H1 (cell line): ENCODE results near the gene PANX1.

Experiments
- CHD2 ChIP-seq: IDR thresholded peaks from 2 replicates; pipeline ENCODE4 v1.6.1; 2012; ENCODE audit warnings: low read length, improper control_type of control experiment
- EP300 ChIP-seq, 2 experiments: IDR thresholded peaks; 1 replicate in 1 of 2; 2 replicates in 1 of 2; pipeline ENCODE4 v1.6.1; 2011 to 2012; ENCODE audit warnings: low read depth in 2 of 2, low read length in 2 of 2, mild to moderate bottlenecking in 2 of 2, borderline replicate concordance in 1 of 2, inconsistent platforms in 1 of 2, moderate library complexity in 1 of 2
- EZH2 ChIP-seq: fragments of 200-600 bp; sonication (generic); IDR thresholded peaks from 2 replicates; pipeline ENCODE4 v1.7.1; 2012; ENCODE audit warnings: low read depth, mild to moderate bottlenecking, moderate library complexity, low read length, inconsistent platforms; ENCODE audit not compliant: severe bottlenecking
- HDAC6 ChIP-seq: IDR thresholded peaks from one replicate; pipeline ENCODE4 v1.7.1; 2012; ENCODE audit warnings: low read depth, mild to moderate bottlenecking, inconsistent platforms, low read length, moderate library complexity
- JUND ChIP-seq: IDR thresholded peaks from 2 replicates; pipeline ENCODE4 v1.6.1; 2011; ENCODE audit warnings: mild to moderate bottlenecking, improper control_type of control experiment, low read length
- KDM4A ChIP-seq: IDR thresholded peaks from one replicate; pipeline ENCODE4 v1.7.1; 2012; ENCODE audit warnings: low read depth, mild to moderate bottlenecking, moderate library complexity, low read length, inconsistent platforms; ENCODE audit not compliant: severe bottlenecking
- NRF1 ChIP-seq: IDR thresholded peaks from 2 replicates; pipeline ENCODE4 v1.6.1; 2011; ENCODE audit warnings: mild to moderate bottlenecking, low read depth, low read length, improper control_type of control experiment
- POLR2A ChIP-seq, 2 experiments: IDR thresholded peaks; 1 replicate in 1 of 2; 2 replicates in 1 of 2; pipeline ENCODE4 v1.6.1; 2011; ENCODE audit warnings: low read depth in 2 of 2, low read length in 2 of 2, mild to moderate bottlenecking in 2 of 2; ENCODE audit errors: control extremely low read depth in 1 of 2
- POLR2AphosphoS5 ChIP-seq: IDR thresholded peaks from 2 replicates; pipeline ENCODE4 v1.6.1; 2011; ENCODE audit warnings: low read depth, low read length
- RFX5 ChIP-seq: IDR thresholded peaks from 2 replicates; pipeline ENCODE4 v1.6.1; 2011; ENCODE audit warnings: low read depth, low read length, improper control_type of control experiment, borderline replicate concordance
- YY1 ChIP-seq: IDR thresholded peaks from 2 replicates; pipeline ENCODE4 v1.6.1; 2011; ENCODE audit warnings: low read depth, mild to moderate bottlenecking, low read length
- TF ChIP-seq, protein P1 (sequence below), 3 experiments: IDR thresholded peaks; 1 replicate in 2 of 3; 2 replicates in 1 of 3; pipeline versions ENCODE4 v1.5.1 to v1.6.1; 2011; ENCODE audit warnings: low read length in 3 of 3, mild to moderate bottlenecking in 3 of 3, inconsistent platforms in 2 of 3, low read depth in 1 of 3, moderate library complexity in 1 of 3; ENCODE audit not compliant: insufficient read depth in 1 of 3; ENCODE audit errors: control extremely low read depth in 1 of 3
- TF ChIP-seq, protein P2 (sequence below): IDR thresholded peaks from 2 replicates; pipeline ENCODE4 v1.6.1; 2012; ENCODE audit warnings: inconsistent platforms

DNA sequence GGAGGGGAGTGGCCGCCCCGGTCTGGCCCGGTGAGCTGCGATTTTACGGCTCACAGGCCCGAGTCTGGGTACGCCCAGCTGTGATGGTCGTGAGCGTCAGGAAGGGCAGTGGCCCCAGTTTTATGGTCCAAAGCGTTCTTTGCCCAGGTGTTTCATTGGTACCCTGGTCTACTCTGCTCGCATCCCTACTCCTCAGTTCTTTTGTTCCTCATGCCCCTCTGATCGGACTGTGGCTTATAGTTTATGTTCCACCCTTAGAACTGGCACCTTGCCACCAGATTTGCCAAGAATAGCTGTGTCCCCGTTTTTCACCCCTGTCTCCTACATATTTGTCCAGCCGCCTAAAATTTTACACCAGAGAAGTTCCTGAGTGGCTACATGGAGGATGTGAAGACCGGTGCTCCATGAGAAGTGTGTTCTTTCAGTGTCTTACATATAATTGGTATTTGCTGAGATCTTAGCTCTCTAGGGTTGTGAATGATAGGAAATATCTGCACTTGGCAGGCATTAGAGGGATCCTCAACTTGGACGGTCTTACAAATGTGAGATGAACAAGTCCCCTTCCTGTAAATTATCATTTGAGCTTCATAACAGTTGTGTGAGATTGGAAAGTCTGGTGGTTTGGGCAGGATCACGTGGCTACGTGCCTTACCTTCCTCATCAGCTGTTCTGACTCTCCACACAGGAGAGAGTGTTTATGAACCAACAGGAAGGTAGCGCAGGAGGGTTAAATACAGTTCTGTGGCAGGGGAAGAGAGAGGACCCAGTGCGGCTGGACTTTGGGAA is 1.1 kb downstream of the PANX1 start:
- TF ChIP-seq HDAC6: no peak
- TF ChIP-seq, protein P1, sequence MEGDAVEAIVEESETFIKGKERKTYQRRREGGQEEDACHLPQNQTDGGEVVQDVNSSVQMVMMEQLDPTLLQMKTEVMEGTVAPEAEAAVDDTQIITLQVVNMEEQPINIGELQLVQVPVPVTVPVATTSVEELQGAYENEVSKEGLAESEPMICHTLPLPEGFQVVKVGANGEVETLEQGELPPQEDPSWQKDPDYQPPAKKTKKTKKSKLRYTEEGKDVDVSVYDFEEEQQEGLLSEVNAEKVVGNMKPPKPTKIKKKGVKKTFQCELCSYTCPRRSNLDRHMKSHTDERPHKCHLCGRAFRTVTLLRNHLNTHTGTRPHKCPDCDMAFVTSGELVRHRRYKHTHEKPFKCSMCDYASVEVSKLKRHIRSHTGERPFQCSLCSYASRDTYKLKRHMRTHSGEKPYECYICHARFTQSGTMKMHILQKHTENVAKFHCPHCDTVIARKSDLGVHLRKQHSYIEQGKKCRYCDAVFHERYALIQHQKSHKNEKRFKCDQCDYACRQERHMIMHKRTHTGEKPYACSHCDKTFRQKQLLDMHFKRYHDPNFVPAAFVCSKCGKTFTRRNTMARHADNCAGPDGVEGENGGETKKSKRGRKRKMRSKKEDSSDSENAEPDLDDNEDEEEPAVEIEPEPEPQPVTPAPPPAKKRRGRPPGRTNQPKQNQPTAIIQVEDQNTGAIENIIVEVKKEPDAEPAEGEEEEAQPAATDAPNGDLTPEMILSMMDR (IDR thresholded peaks at IDR 0.05; ENCODE audit: control extremely low read depth in 1 of 3, insufficient read depth in 1 of 3, low read depth in 1 of 3, low read length in 3 of 3): no peak
- TF ChIP-seq RFX5: no peak
- TF ChIP-seq EP300 (IDR thresholded peaks at IDR 0.05; ENCODE audit: borderline replicate concordance in 1 of 2, low read depth in 2 of 2, low read length in 2 of 2): no peak
- no peak for TF ChIP-seq NRF1
- TF ChIP-seq POLR2AphosphoS5: no peak
- no peak for TF ChIP-seq EZH2
- TF ChIP-seq CHD2: no peak
- no peak for TF ChIP-seq POLR2A (IDR thresholded peaks at IDR 0.05; ENCODE audit: control extremely low read depth in 1 of 2, low read depth in 2 of 2, low read length in 2 of 2)
- TF ChIP-seq KDM4A: no peak
- TF ChIP-seq YY1: no peak
- no peak for TF ChIP-seq JUND
- TF ChIP-seq, protein P2, sequence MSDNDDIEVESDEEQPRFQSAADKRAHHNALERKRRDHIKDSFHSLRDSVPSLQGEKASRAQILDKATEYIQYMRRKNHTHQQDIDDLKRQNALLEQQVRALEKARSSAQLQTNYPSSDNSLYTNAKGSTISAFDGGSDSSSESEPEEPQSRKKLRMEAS: no peak
